NAMALWA (cell line): Measurements from ENCODE around the gene KCNK10.
A peak's percentile ranks its signal among the peaks of the same experiment; 100 is the strongest.

Source experiments
- DNase-seq: peaks from one replicate; pipeline ENCODE4 v3.0.0-alpha.2; 2015; ENCODE audit warnings: low spot score

KCNK10 gene

GRCh38 chr14:88323086-88323522 lies at the start of gene KCNK10:
KCNK10 (minus strand) TSS chr14:88323269; CDS start chr14:88322798, 471 bp downstream.
- no peak for DNase-seq

- DNase-seq = no peak
Observed at GRCh38 chr14:88369496-88369895, 46.4 kb upstream of the KCNK10 start.

GRCh38 chr14:88364710-88365413 lies 41.8 kb upstream of the KCNK10 start:
- DNase-seq = no peak

- no peak for DNase-seq
Observed at GRCh38 chr14:88363644-88364043, 40.6 kb upstream of the KCNK10 start.

GRCh38 chr14:88359500-88359899 lies 36.4 kb upstream of the KCNK10 start:
- no peak for DNase-seq

- DNase-seq = no peak
Observed at GRCh38 chr14:88354358-88354757, 31.3 kb upstream of the KCNK10 start.

GRCh38 chr14:88352698-88353097 lies 29.6 kb upstream of the KCNK10 start:
- DNase-seq = no peak

GRCh38 chr14:88351966-88352691 lies 29.1 kb upstream of the KCNK10 start:
- no peak for DNase-seq

GRCh38 chr14:88348546-88348945 lies 25.5 kb upstream of the KCNK10 start:
- no peak for DNase-seq

GRCh38 chr14:88346048-88346639 lies 23.1 kb upstream of the KCNK10 start:
- DNase-seq = no peak

- DNase-seq = no peak
Observed at GRCh38 chr14:88342980-88343379, 19.9 kb upstream of the KCNK10 start.

- no peak for DNase-seq
Observed at GRCh38 chr14:88340357-88340756, 17.3 kb upstream of the KCNK10 start.

GRCh38 chr14:88333036-88333435 lies 10.0 kb upstream of the KCNK10 start:
- no peak for DNase-seq

GRCh38 chr14:88327497-88327896 lies 4.4 kb upstream of the KCNK10 start:
- DNase-seq = no peak

- DNase-seq = no peak
Observed at GRCh38 chr14:88326352-88327103, 3.5 kb upstream of the KCNK10 start.

GRCh38 chr14:88325883-88326282 lies 2.8 kb upstream of the KCNK10 start:
- no peak for DNase-seq

GRCh38 chr14:88324930-88325329 lies 1.9 kb upstream of the KCNK10 start:
- no peak for DNase-seq

GRCh38 chr14:88324491-88324890 lies 1.4 kb upstream of the KCNK10 start:
- no peak for DNase-seq

- DNase-seq = peak; percentile 51
Observed at GRCh38 chr14:88323523-88324199, 592 bp upstream of the KCNK10 start.

- no peak for DNase-seq
Observed at GRCh38 chr14:88322504-88323085, 474 bp downstream of the KCNK10 start.

GRCh38 chr14:88321692-88322503 lies 1.2 kb downstream of the KCNK10 start:
- no peak for DNase-seq
